Tibial nerve (tissue), 4 donors: ENCODE measurements around the gene HECW1.

ENCODE experiments used
- EP300 ChIP-seq, 2 donors: sonication (generic); formaldehyde crosslinking; IDR thresholded peaks; one replicate each; pipeline ENCODE4 v1.6.1; 2017; ENCODE audit warnings: antibody characterized with exemption in 2 of 2, mild to moderate bottlenecking in 1 of 2
- POLR2A ChIP-seq, 2 donors: fragments of 450-650 bp; IDR thresholded peaks; one replicate each; pipeline ENCODE4 v1.6.1; 2017; ENCODE audit warnings: antibody characterized with exemption in 2 of 2, mild to moderate bottlenecking in 2 of 2, moderate library complexity in 2 of 2
- TF ChIP-seq, protein P1 (sequence below), 5 experiments: fragments of 200-600 bp in 3 of 5; fragments of 450-650 bp in 2 of 5; sonication (generic) in 3 of 5; IDR thresholded peaks; one replicate each; pipeline ENCODE4 v1.5.1; 2016 to 2019; ENCODE audit warnings: antibody characterized with exemption in 5 of 5, mild to moderate bottlenecking in 3 of 5, moderate library complexity in 2 of 5

DNA sequence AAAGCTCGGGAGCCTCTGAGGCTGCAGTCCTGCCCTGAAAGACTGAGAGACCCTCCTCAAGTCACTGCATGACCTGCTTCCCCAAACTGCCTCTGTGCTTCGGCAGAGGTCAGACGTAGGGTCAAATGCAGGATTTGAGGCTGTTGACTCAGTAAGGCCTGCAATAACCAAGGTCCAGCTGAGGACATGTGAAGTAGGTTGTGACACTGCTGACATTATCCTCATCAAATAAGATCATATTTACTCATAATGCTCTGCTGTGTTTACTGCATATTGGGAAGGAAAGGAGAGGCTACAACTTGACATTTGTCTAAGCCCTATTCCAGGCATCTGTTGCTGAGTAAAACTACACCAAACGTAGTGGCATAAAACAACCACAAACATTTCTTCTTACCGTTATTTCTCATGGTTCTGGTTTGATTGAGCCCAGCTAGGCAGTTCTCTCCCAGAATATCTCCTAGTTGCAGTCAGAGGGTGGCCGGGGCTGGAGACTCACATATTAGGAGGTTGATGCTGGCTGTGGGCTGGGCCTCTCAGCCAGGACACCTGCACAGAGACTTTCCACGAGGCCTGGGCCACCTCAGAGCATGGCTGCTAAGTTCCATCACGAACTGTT lies 348.4 kb downstream of the HECW1 start:
- TF ChIP-seq, protein P1, sequence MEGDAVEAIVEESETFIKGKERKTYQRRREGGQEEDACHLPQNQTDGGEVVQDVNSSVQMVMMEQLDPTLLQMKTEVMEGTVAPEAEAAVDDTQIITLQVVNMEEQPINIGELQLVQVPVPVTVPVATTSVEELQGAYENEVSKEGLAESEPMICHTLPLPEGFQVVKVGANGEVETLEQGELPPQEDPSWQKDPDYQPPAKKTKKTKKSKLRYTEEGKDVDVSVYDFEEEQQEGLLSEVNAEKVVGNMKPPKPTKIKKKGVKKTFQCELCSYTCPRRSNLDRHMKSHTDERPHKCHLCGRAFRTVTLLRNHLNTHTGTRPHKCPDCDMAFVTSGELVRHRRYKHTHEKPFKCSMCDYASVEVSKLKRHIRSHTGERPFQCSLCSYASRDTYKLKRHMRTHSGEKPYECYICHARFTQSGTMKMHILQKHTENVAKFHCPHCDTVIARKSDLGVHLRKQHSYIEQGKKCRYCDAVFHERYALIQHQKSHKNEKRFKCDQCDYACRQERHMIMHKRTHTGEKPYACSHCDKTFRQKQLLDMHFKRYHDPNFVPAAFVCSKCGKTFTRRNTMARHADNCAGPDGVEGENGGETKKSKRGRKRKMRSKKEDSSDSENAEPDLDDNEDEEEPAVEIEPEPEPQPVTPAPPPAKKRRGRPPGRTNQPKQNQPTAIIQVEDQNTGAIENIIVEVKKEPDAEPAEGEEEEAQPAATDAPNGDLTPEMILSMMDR (IDR thresholded peaks at IDR 0.05) = no peak
- no peak for TF ChIP-seq POLR2A (IDR thresholded peaks at IDR 0.05)
- TF ChIP-seq EP300 (IDR thresholded peaks at IDR 0.05) = no peak
